ENCODE results near the gene SPTB. TPM values are rescaled to one million over a fixed set of nuclear protein-coding genes. Genes with fewer than 3 reads are reported as not detected.
"Not testable (repeated sequence)": the region's sequence is repeated elsewhere in the genome, so short reads cannot be mapped to it uniquely, and the experiment has no call there.

Gene SPTB
- polyA plus RNA-seq, 3 donors, result 15.5 to 18.8 (median 16.2) TPM

- peak; percentile 83 for DNase-seq
Measured at GRCh38 chr14:64825509-64825908, 54.2 kb downstream of the SPTB start.

GRCh38 chr14:64825006-64825405 is 54.7 kb downstream of the SPTB start:
- no peak for DNase-seq

GRCh38 chr14:64824471-64824870 is 55.2 kb downstream of the SPTB start:
- DNase-seq, result no peak

- DNase-seq, result peak; percentile 66
Measured at GRCh38 chr14:64823305-64823861, 56.3 kb downstream of the SPTB start.

DNA sequence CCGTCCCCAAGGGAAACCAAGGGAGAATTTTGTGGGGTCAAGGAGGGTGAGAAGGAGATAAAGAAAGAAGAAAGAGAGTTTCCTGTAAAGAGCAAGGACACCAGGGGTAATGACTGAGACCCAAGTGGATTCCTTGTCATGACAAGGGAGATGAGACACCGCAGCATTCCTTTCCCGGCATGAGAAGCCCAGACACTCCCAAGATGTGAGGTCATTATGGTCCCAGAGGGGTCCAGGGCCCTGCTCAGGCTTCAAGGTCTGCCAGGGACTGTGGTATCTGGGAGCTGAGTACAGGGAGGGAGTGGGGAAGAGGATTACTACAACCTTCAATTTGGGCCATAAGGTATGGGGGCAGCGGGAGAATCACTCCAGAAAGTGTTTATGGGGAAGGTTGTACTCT is 58.1 kb downstream of the SPTB start:
- no peak for DNase-seq

GRCh38 chr14:64818151-64818550 is 61.6 kb downstream of the SPTB start:
- DNase-seq, result no peak

- DNase-seq, result no peak
Measured at GRCh38 chr14:64817631-64818030, 62.1 kb downstream of the SPTB start.

GRCh38 chr14:64816221-64816783 is 63.4 kb downstream of the SPTB start:
- DNase-seq, result no peak

DNA sequence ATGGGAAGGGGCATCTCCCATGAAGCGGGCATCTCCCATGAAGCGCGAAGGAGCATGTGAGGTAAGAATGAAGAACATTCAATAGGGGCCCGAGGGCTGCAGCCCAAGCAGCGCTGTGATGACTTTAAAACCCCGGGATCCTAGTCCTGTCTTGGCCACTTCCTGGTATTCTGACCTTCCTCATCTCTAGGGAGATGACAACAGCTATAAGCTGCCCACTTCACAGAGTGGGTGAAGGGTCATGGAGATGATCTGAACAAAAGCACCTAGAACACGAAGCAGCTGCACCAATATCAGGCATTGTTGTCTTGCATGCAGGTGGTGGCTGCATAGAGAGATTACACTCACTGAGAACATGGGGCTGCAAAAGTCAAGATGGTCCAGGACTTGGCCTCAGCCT is 64.5 kb downstream of the SPTB start:
- DNase-seq, result no peak

GRCh38 chr14:64812412-64812811 is 67.3 kb downstream of the SPTB start:
- DNase-seq, result no peak

GRCh38 chr14:64811676-64812075 is 68.0 kb downstream of the SPTB start:
- no peak for DNase-seq

- no peak for DNase-seq
Measured at GRCh38 chr14:64808449-64808848, 71.3 kb downstream of the SPTB start.

DNA sequence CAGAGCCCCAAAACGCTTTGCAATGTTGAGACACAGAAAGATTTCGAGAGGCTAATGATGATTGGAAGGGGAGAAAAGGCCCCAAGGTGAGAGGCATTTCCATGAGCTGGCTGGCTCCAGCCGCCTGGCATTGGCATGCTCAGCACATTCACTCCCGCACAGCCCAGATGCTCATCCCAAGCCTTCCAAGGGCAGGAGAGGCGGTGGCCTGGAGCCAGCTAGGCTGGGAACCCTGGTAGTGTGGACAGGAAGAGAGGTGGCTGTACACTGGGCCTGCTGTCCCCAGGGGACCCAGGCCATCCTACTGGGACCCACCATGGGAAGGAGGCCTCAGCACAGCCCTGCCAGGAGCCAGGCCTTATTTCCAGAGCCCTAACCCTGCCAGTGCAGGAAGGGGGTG is 72.2 kb downstream of the SPTB start:
- no peak for DNase-seq

DNA sequence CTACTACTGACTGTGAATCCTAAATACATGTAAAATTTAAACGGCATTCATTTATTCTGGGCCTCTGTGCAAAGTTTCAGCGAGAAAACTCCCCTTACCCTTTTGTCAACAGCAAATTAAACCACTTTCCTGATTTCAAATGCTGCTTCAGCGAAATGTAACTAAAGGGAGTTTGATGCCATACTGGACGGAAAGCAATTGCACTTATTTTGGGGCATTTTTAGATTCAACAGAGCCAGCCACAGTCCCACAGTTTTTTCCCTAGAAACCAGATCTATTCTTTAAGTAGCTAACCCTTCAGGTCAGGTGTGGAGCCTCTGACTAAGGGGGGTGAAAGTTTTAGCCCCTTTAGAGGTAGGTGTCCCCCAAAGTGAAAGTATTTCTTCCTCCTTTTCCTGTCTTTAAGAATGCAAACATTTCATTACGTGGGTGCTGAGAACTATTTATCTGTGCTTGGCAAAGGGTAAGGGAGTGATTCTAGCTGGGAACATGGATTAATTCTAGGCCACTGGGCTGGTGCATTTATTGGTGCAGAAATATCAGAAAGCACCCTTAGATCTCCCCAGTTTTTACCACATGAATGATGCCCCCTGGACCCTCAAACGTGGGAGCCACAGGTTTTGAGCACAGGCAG is 72.7 kb downstream of the SPTB start:
- no peak for DNase-seq

DNA sequence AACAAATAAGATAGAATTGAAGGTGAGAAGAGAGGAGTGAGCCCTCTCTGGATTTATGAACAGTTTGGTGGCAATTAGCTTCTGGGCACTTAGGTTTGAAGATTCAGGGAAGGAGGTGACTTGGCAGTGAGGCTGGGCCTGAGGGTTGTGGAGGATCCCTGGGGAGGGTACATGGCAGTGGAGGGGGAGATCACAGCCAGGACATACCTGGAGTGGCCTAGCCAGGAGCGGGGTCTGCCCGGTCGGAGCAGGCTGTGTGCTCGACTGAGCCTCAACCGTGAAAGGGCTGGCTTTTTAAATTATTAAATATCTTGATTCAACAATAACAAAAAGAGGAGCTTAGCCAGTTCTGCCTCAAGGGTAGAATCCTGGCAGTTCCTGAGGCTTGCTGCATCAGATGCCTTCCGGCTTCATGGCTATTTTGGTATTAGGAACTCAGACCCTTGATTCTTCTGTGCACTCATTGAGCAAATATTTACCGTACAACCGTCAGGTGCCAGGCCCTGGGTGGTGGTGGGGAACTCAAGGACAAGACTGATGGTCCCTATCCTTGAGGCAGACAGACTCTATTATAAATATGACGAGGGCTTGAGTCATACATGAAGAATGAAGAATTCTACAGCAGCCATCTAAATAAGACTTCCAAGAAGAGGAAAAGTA is 73.4 kb downstream of the SPTB start:
- DNase-seq, result no peak

DNA sequence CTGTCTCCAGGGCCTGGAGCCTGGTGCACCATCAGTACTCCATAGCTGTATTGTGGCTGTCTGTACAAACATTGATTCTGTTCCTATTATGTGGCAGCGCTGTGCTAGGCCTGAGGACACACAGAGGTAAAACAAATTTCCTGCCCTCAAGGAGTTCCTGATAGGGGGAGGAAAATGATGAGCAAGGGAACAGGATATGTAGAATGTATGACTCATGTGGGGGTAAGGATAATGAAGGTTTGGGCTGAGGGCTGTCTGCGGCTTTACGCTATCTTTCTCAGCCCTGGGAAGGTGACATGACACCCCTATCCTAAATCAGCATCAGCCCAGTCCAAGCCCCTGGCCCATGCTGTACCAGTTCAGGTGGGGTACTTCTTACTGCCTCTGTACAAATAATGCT is 74.1 kb downstream of the SPTB start:
- not testable (repeated sequence) for DNase-seq

- DNase-seq, result no peak
Measured at GRCh38 chr14:64804754-64805260, 74.9 kb downstream of the SPTB start.

DNA sequence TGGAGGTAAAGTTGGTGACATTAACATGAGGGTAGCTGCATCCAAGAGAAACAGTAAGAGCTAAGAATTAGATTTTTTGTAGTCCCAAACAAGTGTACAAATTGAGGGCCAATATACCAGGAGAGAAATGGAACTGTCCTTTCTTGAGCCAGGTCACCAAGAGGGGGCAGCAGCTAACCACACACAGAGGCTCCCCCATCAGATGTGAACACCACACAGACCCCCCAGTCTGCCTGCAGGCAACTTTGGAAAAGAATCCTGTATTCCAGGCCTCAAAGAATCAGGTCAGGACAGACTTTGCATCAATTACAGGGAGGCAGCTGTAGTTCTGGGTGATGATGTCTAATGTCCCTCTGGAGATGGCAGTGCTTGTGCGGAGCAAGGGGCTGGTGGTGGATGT is 77.9 kb downstream of the SPTB start:
- no peak for DNase-seq

- no peak for DNase-seq
Measured at GRCh38 chr14:64801046-64801445, 78.7 kb downstream of the SPTB start.

- no peak for DNase-seq
Measured at GRCh38 chr14:64800000-64800399, 79.7 kb downstream of the SPTB start.

DNA sequence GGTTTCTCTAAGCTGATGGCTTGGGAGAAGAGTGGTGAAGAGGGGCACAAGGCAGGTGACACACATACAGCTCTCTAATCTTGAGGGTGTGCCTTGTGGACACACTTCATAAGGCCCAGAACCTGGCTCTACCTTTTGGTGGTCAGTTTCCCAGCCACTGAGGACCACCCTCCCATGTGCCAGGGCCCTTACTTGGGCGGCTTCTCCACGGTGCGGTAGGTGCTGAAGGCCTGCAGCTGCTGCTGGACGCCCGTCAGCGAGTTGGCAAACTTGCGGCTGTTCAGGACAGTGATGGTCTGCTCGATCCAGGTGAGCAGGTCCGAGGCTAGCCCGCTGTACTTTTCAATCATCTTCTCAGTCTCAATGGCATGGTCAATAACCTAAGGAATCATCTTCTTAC is 80.2 kb downstream of the SPTB start:
- DNase-seq, result no peak

GRCh38 chr14:64796369-64796768 is 83.3 kb downstream of the SPTB start:
- DNase-seq, result no peak

DNA sequence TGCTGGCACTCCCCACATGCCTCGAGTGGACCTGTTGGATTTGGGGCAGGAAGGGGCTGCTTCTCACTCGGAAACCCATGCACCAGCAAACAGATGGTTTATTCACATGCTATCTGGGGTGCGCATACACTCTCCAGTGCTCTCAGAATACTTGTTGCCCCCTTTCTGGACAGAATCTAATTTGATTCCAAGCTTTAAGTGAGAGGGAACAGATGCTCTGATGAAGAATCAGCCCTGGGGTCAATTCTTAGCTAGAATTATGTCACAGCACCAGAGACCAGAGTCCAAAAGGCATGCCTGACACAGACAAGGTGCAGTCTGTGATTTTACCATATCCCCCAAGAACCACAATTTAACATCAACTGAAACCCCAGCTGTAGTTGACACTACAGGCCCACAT is 83.8 kb downstream of the SPTB start:
- DNase-seq, result no peak
